KOPT-K1 (cell line): ENCODE data around the gene GRP.
"Not testable (repeated sequence)": the region's sequence is repeated elsewhere in the genome, so short reads cannot be mapped to it uniquely, and the experiment has no call there.

Source experiments
- H3K27ac ChIP-seq: fragments of 200-600 bp; sonication (generic); 2 replicates; pipeline ENCODE4 v1.5.1; 2016; ENCODE audit warnings: antibody characterized with exemption, mild to moderate bottlenecking, low read depth, low read length; ENCODE audit not compliant: poor library complexity, severe bottlenecking
- H3K36me3 ChIP-seq: fragments of 200-600 bp; sonication (generic); 2 replicates; pipeline ENCODE4 v1.5.1; 2017; ENCODE audit warnings: antibody characterized with exemption, mild to moderate bottlenecking, low read length, moderate library complexity; ENCODE audit not compliant: insufficient read depth
- H3K9me3 ChIP-seq: fragments of 200-600 bp; sonication (generic); 2 replicates; pipeline ENCODE4 v1.5.1; 2017; ENCODE audit warnings: antibody characterized with exemption, low read length, mild to moderate bottlenecking; ENCODE audit not compliant: insufficient read depth, poor library complexity, severe bottlenecking

The GRP gene

DNA sequence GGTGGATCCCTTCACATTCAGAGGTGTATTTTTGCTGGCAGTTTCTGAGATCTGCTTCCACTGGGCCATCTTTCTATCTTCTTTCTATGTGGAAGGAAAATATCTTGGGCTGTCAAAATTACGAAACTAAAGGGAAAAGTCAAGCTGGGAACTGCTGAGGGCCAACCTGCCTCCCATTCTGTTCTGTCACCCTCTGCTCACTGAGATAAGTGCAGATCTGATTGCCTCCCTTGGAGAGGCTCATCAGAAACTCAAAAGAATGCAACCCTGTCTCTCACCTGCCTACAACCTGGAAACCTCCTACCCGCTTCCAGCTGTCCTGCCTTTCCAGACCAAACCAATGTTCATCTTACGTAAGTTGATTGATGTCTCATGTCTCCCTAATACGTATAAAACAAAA lies 26.8 kb downstream of the GRP start:
- Histone ChIP-seq H3K27ac (no peak overlapping the region), H3K36me3 (no peaks in the 10 kb centered on the region), H3K9me3 (no peaks in the 10 kb centered on the region)

DNA sequence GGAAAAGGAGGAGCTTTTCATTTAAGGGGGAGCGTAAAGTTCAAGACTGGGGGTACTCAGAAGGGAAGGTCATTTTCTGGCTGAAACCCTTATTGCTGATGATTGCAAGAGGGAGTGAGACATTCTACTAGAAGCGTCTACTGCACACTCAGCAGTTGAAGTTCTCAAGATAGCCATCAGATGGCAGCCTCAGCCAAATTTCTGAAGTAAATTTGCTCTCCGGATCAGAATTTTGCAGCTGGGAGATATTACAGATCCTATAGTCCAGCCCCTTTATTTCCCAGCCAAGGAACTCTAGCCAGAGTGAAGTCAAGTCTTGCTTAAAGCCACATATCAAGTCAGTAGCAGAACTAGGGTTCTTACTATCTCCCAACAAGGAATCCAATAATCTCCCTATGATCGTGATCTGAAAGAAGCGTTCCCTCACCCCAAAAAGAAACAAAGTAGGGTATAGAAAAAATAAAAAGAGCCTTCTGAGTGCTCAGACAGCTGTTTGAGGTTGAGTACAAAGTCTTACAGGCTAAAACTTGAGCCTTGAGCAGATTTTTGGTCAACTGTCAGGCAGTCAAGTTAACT lies 29.3 kb downstream of the GRP start:
- H3K9me3 ChIP-seq, result no peaks in the 10 kb centered on the region
- H3K27ac ChIP-seq, result no peak overlapping the region
- H3K36me3 ChIP-seq, result no peaks in the 10 kb centered on the region

DNA sequence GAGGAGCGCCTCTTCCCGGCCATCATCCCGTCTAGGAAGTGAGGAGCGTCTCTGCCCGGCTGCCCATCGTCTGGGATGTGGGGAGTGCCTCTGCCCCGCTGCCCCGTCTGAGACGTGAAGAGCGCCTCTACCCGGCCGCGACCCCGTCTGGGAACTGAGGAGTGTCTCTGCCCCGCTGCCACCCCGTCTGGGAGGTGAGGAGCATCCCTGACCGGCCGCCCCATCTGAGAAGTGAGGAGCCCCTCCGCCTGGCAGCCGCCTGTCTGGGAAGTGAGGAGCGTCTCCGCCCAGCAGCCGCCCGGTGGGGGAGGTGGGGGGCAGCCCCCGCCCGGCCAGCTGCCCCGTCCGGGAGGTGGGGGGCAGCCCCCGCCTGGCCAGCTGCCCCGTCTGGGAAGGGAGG lies 35.5 kb downstream of the GRP start:
- H3K27ac ChIP-seq, H3K9me3 ChIP-seq: not testable (repeated sequence)

DNA sequence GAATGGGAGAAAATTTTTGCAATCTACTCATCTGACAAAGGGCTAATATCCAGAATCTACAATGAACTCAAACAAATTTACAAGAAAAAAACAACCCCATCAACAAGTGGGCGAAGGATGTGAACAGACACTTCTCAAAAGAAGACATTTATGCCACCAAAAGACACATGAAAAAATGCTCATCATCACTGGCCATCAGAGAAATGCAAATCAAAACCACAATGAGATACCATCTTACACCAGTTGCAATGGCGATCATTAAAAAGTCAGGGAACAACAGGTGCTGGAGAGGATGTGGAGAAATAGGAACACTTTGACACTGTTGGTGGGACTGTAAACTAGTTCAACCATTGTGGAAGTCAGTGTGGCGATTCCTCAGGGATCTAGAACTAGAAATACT lies 41.9 kb downstream of the GRP start:
- H3K27ac ChIP-seq, H3K9me3 ChIP-seq: not testable (repeated sequence)

More for the DNA sequence above, 35.5 kb downstream of the GRP start:
- not testable (repeated sequence) for H3K36me3 ChIP-seq

GRCh38 chr18:59262243-59262642 lies 42.3 kb downstream of the GRP start:
- not testable (repeated sequence) for H3K9me3 ChIP-seq, H3K27ac ChIP-seq

More for the DNA sequence above, 41.9 kb downstream of the GRP start:
- H3K36me3 ChIP-seq, result not testable (repeated sequence)

GRCh38 chr18:59263661-59264060 lies 43.7 kb downstream of the GRP start:
- Histone ChIP-seq H3K36me3 (no peaks in the 10 kb centered on the region), H3K27ac (no peak overlapping the region), H3K9me3 (no peaks in the 10 kb centered on the region)

More at GRCh38 chr18:59262243-59262642, 42.3 kb downstream of the GRP start:
- H3K36me3 ChIP-seq, result not testable (repeated sequence)

- Histone ChIP-seq H3K27ac (no peak overlapping the region), H3K9me3 (no peaks in the 10 kb centered on the region), H3K36me3 (no peaks in the 10 kb centered on the region)
Measured at GRCh38 chr18:59264121-59264571, 44.2 kb downstream of the GRP start.

DNA sequence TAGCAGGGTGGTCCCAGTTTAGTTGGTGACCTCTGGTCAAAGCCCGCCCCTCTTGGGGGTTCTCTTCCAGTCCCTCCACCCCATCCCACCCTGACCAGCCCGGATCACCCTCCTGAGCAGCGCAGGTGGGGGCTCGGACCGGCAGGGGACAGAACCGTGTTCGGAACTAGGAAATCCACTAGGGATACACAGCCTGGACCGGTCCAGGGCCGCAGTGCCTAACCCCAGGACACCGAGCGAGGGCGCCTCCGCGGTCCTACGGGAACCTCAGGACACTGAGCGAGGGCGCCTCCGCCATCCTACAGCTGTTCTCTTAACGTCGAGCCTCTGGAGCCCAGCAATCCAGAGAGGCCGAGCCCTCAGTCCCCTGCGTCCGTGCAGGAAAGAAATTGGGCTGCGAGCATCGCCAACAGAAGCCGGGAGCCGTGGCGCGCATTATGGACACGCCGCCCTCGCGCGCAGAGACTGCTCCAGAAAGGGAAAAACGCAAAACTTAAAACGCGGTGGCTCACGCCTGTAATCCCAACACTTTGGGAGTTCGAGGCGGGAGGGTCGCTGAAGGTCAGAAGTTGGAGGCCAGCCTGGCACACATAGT lies 44.8 kb downstream of the GRP start:
- no peaks in the 10 kb centered on the region for H3K36me3 ChIP-seq
- H3K9me3 ChIP-seq, result no peaks in the 10 kb centered on the region
- H3K27ac ChIP-seq, result no peak overlapping the region

GRCh38 chr18:59265246-59265973 lies 45.5 kb downstream of the GRP start:
- Histone ChIP-seq H3K9me3 (no peaks in the 10 kb centered on the region), H3K36me3 (no peaks in the 10 kb centered on the region), H3K27ac (no peak overlapping the region)

DNA sequence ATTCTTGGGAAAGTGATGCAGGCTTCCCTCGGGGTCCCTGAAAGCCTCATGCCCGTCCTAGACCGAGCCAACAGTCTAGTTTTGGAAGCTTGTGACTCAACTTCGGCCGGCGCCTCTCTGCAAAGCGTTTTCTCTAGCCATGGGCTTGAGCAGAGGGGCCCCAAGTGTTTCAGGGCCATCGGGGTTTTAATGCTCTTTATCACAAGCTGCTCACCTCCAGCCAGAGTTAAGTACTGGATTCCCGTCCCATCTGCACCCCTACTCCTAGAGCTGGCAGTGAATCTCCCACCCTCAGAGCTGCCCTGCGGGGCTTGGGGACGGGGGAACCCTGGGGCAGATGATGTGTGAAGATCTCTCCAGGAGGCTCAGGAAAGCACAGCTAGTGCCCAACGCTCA lies 46.0 kb downstream of the GRP start:
- Histone ChIP-seq H3K9me3 (no peaks in the 10 kb centered on the region), H3K27ac (no peak overlapping the region), H3K36me3 (no peaks in the 10 kb centered on the region)

- H3K9me3 ChIP-seq, result no peaks in the 10 kb centered on the region
- no peaks in the 10 kb centered on the region for H3K36me3 ChIP-seq
- H3K27ac ChIP-seq, result no peak overlapping the region
Measured at GRCh38 chr18:59266459-59266858, 46.5 kb downstream of the GRP start.

DNA sequence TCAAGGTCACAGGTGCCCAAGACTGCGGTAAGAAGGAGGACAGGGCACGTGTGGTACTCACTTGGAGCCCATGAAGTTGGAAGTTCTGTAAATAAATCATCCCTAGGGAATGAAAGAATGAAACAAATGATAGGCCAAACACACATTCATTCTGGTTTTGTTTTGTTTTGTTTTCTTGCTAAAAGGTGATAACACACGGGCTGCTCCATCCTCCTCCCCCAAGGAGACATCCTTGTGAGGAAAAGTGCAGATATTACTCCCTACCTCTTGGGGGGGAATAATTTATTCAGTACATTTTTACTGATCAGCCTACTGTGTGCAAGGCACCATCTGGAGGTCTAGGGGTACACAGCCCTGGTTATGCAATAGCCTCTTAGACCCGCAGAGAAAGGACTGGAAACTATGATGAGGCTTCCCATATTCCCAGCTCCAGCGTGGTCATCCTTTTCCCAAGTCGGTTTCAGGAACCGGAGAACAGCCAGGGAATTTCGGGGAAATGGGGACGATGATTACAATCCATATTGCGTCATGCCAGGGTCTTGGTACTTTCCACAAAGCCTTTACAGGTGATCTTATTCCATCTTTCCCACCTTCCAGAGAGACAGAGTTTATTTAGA lies 47.0 kb downstream of the GRP start:
- no peak overlapping the region for H3K27ac ChIP-seq
- peaks cover under 1% of the 10 kb centered on the region for H3K9me3 ChIP-seq
- no peaks in the 10 kb centered on the region for H3K36me3 ChIP-seq

GRCh38 chr18:59267503-59268126 lies 47.7 kb downstream of the GRP start:
- no peak overlapping the region for H3K27ac ChIP-seq
- peaks cover 7% of the 10 kb centered on the region for H3K9me3 ChIP-seq
- H3K36me3 ChIP-seq, result no peaks in the 10 kb centered on the region

DNA sequence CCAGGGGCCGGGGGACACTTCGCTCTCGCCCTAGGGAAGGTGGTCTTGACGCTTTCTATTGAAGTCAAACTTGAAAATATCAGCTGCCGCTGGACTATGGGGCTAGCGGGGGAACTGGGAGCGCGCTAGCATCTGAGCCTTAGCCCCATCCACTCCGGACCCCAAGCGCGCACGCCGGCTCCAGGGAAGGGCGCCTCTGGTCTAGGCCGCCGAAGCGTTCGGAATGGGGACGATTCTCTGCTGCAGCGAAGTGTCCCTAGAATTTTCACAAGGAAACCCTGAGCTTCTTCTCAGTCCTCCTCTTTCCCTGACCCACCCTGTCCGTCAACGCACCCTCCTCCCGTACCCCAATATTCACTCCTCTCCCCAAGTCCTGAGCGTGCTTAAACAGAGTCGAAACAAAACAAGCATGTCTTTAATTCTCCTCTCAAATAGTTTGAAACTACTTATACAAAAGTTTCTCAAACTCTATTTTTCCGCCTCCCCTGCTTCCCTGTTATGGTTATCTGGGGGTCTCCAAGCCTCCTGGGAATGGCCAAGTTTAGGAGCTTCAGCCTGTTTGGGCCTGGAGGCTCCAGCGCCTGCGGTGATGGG lies 48.3 kb downstream of the GRP start:
- no peak overlapping the region for H3K27ac ChIP-seq
- H3K36me3 ChIP-seq, result no peaks in the 10 kb centered on the region
- peaks cover 12% of the 10 kb centered on the region for H3K9me3 ChIP-seq
